Prostate gland (tissue), 2 donors: ENCODE measurements around the gene FIG4.

ENCODE experiments used
- POLR2A ChIP-seq: fragments of 450-650 bp; IDR thresholded peaks from one replicate; pipeline ENCODE4 v1.6.1; 2016; ENCODE audit warnings: antibody characterized with exemption, mild to moderate bottlenecking
- POLR2AphosphoS5 ChIP-seq: sonication (generic); formaldehyde crosslinking; IDR thresholded peaks from one replicate; pipeline ENCODE4 v1.6.1; 2017; ENCODE audit warnings: antibody characterized with exemption
- TF ChIP-seq, protein P1 (sequence below), 4 experiments: fragments of 200-600 bp in 2 of 4; fragments of 450-650 bp in 2 of 4; sonication (generic) in 2 of 4; IDR thresholded peaks; 1 replicate in 3 of 4; 2 replicates in 1 of 4; pipeline ENCODE4 v1.5.1; 2016 to 2019; ENCODE audit warnings: antibody characterized with exemption in 4 of 4, mild to moderate bottlenecking in 2 of 4, moderate library complexity in 2 of 4

DNA sequence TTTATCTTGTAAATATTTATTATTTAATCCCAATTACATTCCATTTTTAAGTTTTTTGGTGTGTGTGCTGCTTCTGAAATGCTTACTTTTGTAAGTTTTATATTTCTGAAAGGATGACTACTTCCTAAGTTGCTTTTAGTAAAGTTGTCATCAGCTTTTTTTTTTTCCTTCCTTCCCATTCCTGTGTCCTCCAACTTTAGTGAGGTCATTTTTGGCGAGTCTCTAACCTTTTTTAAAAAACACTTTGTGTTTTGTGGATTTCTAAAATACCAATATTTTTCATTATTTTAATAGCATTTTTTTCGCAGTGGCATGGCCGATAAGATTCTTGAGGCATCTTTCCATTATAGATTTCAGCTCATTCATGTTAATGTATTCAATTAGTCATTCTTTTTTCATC is 30.9 kb downstream of the FIG4 start:
- TF ChIP-seq POLR2AphosphoS5 = no peak
- TF ChIP-seq POLR2A = no peak
- TF ChIP-seq, protein P1, sequence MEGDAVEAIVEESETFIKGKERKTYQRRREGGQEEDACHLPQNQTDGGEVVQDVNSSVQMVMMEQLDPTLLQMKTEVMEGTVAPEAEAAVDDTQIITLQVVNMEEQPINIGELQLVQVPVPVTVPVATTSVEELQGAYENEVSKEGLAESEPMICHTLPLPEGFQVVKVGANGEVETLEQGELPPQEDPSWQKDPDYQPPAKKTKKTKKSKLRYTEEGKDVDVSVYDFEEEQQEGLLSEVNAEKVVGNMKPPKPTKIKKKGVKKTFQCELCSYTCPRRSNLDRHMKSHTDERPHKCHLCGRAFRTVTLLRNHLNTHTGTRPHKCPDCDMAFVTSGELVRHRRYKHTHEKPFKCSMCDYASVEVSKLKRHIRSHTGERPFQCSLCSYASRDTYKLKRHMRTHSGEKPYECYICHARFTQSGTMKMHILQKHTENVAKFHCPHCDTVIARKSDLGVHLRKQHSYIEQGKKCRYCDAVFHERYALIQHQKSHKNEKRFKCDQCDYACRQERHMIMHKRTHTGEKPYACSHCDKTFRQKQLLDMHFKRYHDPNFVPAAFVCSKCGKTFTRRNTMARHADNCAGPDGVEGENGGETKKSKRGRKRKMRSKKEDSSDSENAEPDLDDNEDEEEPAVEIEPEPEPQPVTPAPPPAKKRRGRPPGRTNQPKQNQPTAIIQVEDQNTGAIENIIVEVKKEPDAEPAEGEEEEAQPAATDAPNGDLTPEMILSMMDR (IDR thresholded peaks at IDR 0.05) = no peak
